WTC11 (cell line): ENCODE measurements around the gene CLEC2B. TPM values are rescaled to one million over a fixed set of nuclear protein-coding genes. Genes with fewer than 3 reads are reported as not detected.

Experiments used
- ATAC-seq: fragments of 200-7000 bp; cut with Tn5 transposase; 2 replicates; pipeline ENCODE4 v1.10.0; 2021; ENCODE audit warnings: mild to moderate bottlenecking, moderate library complexity
- CTCF ChIA-PET: fragments of 300-600 bp; sonication (Branson Sonifier 250); formaldehyde crosslinking; loops from one replicate; lab custom pipeline; 2021; ENCODE audit warnings: antibody characterized with exemption; lab: Charles Lee
- POLR2A ChIA-PET: fragments of 350-600 bp; sonication (Branson Sonifier 250); formaldehyde crosslinking; loops from one replicate; lab custom pipeline; 2021; ENCODE audit warnings: antibody characterized with exemption; lab: Charles Lee
- DNase-seq: peaks from one replicate; pipeline ENCODE4 v3.0.0; 2021; ENCODE audit warnings: low spot score
- H3K27ac Mint-ChIP-seq: 2 replicates; pipeline ENCODE4 v1.8.0; 2021; ENCODE audit warnings: mixed read lengths
- H3K27me3 Mint-ChIP-seq: 2 replicates; pipeline ENCODE4 v1.8.0; 2021; ENCODE audit warnings: low read depth, mild to moderate bottlenecking, moderate library complexity, mixed read lengths
- H3K36me3 Mint-ChIP-seq: 2 replicates; pipeline ENCODE4 v1.8.0; 2021; ENCODE audit warnings: mixed read lengths
- H3K4me1 Mint-ChIP-seq: 2 replicates; pipeline ENCODE4 v1.8.0; 2022; ENCODE audit warnings: mixed read lengths
- H3K4me3 Mint-ChIP-seq: 2 replicates; pipeline ENCODE4 v1.8.0; 2021; ENCODE audit warnings: mild to moderate bottlenecking, moderate library complexity, mixed read lengths
- H3K9me3 Mint-ChIP-seq: 2 replicates; pipeline ENCODE4 v1.8.0; 2021; ENCODE audit warnings: mixed read lengths
- CDX4 ChIP-seq: fragments of 250-450 bp; sonication (Bioruptor Pico); IDR thresholded peaks from 2 replicates; pipeline ENCODE4 v1.9.0; 2021; ENCODE audit warnings: moderate library complexity, mild to moderate bottlenecking, inconsistent platforms, borderline replicate concordance
- EMX1 ChIP-seq: fragments of 250-450 bp; sonication (Bioruptor Pico); IDR thresholded peaks from 2 replicates; pipeline ENCODE4 v1.8.0; 2021; ENCODE audit warnings: mild to moderate bottlenecking
- ERG ChIP-seq: fragments of 250-450 bp; sonication (Bioruptor Pico); IDR thresholded peaks from 2 replicates; pipeline ENCODE4 v1.8.0; 2021; ENCODE audit warnings: mild to moderate bottlenecking
- ETV6 ChIP-seq: sonication (generic); formaldehyde crosslinking; IDR thresholded peaks from 2 replicates; pipeline ENCODE4 v1.8.1; 2022; ENCODE audit warnings: mild to moderate bottlenecking, missing genetic modification reagents
- FOXK1 ChIP-seq: sonication (generic); formaldehyde crosslinking; IDR thresholded peaks from 2 replicates; pipeline ENCODE4 v1.8.0; 2022; ENCODE audit warnings: mild to moderate bottlenecking, moderate library complexity, missing genetic modification reagents
- IRF2 ChIP-seq: sonication (generic); formaldehyde crosslinking; IDR thresholded peaks from 2 replicates; pipeline ENCODE4 v1.8.0; 2022; ENCODE audit warnings: low read depth, missing genetic modification reagents, borderline replicate concordance
- JUN ChIP-seq: sonication (generic); formaldehyde crosslinking; IDR thresholded peaks from 2 replicates; pipeline ENCODE4 v1.8.0; 2023; ENCODE audit warnings: mild to moderate bottlenecking, missing genetic modification reagents
- MAX ChIP-seq: sonication (generic); formaldehyde crosslinking; IDR thresholded peaks from 2 replicates; pipeline ENCODE4 v1.8.0; 2022; ENCODE audit warnings: mild to moderate bottlenecking, missing genetic modification reagents
- MXD4 ChIP-seq: fragments of 250-450 bp; sonication (Bioruptor Pico); IDR thresholded peaks from 2 replicates; pipeline ENCODE4 v1.8.0; 2021; ENCODE audit warnings: mild to moderate bottlenecking, moderate library complexity, borderline replicate concordance
- NFATC4 ChIP-seq: fragments of 250-450 bp; sonication (Bioruptor Pico); IDR thresholded peaks from 2 replicates; pipeline ENCODE4 v1.9.0; 2021; ENCODE audit warnings: mild to moderate bottlenecking
- NFYB ChIP-seq: sonication (generic); formaldehyde crosslinking; conservative IDR thresholded peaks from 2 replicates; pipeline ENCODE4 v1.8.0; 2022; ENCODE audit warnings: low read depth, missing genetic modification reagents
- NR2C2 ChIP-seq: sonication (generic); formaldehyde crosslinking; IDR thresholded peaks from 2 replicates; pipeline ENCODE4 v1.8.0; 2022; ENCODE audit warnings: mild to moderate bottlenecking, missing genetic modification reagents
- RELA ChIP-seq: sonication (generic); formaldehyde crosslinking; IDR thresholded peaks from 2 replicates; pipeline ENCODE4 v1.8.1; 2022; ENCODE audit warnings: missing genetic modification reagents, mild to moderate bottlenecking, borderline replicate concordance
- RORB ChIP-seq: fragments of 250-450 bp; sonication (Bioruptor Pico); IDR thresholded peaks from 2 replicates; pipeline ENCODE4 v1.9.0; 2021; ENCODE audit warnings: mild to moderate bottlenecking
- SMAD3 ChIP-seq: sonication (generic); formaldehyde crosslinking; IDR thresholded peaks from 2 replicates; pipeline ENCODE4 v1.8.0; 2022; ENCODE audit warnings: missing genetic modification reagents, mild to moderate bottlenecking, borderline replicate concordance
- SOX15 ChIP-seq: fragments of 250-450 bp; sonication (Bioruptor Pico); IDR thresholded peaks from 2 replicates; pipeline ENCODE4 v1.9.0; 2021; ENCODE audit warnings: mild to moderate bottlenecking
- SP1 ChIP-seq: sonication (generic); formaldehyde crosslinking; conservative IDR thresholded peaks from 2 replicates; pipeline ENCODE4 v1.8.1; 2022; ENCODE audit warnings: missing genetic modification reagents
- TCF7 ChIP-seq: sonication (generic); formaldehyde crosslinking; IDR thresholded peaks from 2 replicates; pipeline ENCODE4 v1.8.0; 2022; ENCODE audit warnings: mild to moderate bottlenecking, low read depth, missing genetic modification reagents, moderate library complexity
- TEAD4 ChIP-seq: sonication (generic); formaldehyde crosslinking; IDR thresholded peaks from 2 replicates; pipeline ENCODE4 v1.8.0; 2022; ENCODE audit warnings: mild to moderate bottlenecking, missing genetic modification reagents
- TP53 ChIP-seq: sonication (generic); formaldehyde crosslinking; IDR thresholded peaks from 2 replicates; pipeline ENCODE4 v1.8.1; 2023; ENCODE audit warnings: mild to moderate bottlenecking, missing genetic modification reagents
- ZBTB21 ChIP-seq: sonication (generic); formaldehyde crosslinking; IDR thresholded peaks from 2 replicates; pipeline ENCODE4 v1.8.1; 2023; ENCODE audit warnings: mild to moderate bottlenecking, missing genetic modification reagents, borderline replicate concordance
- ZNF121 ChIP-seq: sonication (generic); formaldehyde crosslinking; IDR thresholded peaks from 2 replicates; pipeline ENCODE4 v1.8.0; 2023; ENCODE audit warnings: missing genetic modification reagents
- ZNF263 ChIP-seq: sonication (generic); formaldehyde crosslinking; IDR thresholded peaks from 2 replicates; pipeline ENCODE4 v1.8.1; 2022; ENCODE audit warnings: low read depth, mild to moderate bottlenecking, moderate library complexity, missing genetic modification reagents
- ZNF416 ChIP-seq: fragments of 250-450 bp; sonication (Bioruptor Pico); IDR thresholded peaks from 2 replicates; pipeline ENCODE4 v1.9.0; 2021; ENCODE audit warnings: mild to moderate bottlenecking, inconsistent platforms
- ZSCAN18 ChIP-seq: fragments of 250-450 bp; sonication (Bioruptor Pico); IDR thresholded peaks from 2 replicates; pipeline ENCODE4 v2.1.2; 2022; ENCODE audit warnings: mild to moderate bottlenecking, moderate library complexity
- total RNA-seq: library from RNA; stranded (reverse); gene quantifications from 3 replicates; pipeline ENCODE4 v1.2.3, GENCODE V29; 2021
- TF ChIP-seq, protein P1 (sequence below): fragments of 250-450 bp; sonication (Bioruptor Pico); IDR thresholded peaks from 2 replicates; pipeline ENCODE4 v1.9.0; 2021; ENCODE audit warnings: mild to moderate bottlenecking
- TF ChIP-seq, protein P2 (sequence below): sonication (generic); formaldehyde crosslinking; IDR thresholded peaks from 2 replicates; pipeline ENCODE4 v1.8.0; 2022; ENCODE audit warnings: mild to moderate bottlenecking, missing genetic modification reagents
- TF ChIP-seq, protein P3 (sequence below): sonication (generic); formaldehyde crosslinking; IDR thresholded peaks from 2 replicates; pipeline ENCODE4 v1.8.0; 2022; ENCODE audit warnings: mild to moderate bottlenecking, missing genetic modification reagents
- TF ChIP-seq, protein P4 (sequence below): fragments of 200-600 bp; IDR thresholded peaks from 2 replicates; pipeline ENCODE4 v1.8.0; 2022; ENCODE audit warnings: antibody characterized with exemption

The CLEC2B gene
- total RNA-seq, 1 experiment from 2014 or later: 0.20 TPM

DNA sequence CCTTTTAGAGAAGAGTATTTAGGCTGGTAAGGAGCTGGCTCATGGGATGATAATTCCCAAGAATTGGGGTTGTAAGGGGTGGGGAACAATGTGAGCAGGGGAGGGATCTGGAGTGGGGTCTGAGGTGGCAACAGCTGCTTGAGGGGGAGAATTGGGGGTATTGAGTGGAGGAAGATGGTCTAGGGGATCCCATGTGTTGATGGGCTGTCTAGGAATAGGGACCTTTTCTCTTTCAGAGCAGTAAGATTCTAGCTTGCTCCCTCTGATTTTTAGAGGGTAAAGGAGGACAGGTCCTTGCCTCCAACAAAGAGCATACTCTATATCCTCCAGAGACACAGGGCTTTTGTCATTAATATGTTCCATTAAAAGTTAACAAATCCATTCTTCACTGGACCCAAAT lies 40.6 kb upstream of the CLEC2B start:
- ATAC-seq (no peak), DNase-seq (no peak)
- CTCF ChIA-PET: interaction anchor here (0.8 to 1.2 kb wide), 2 partner anchors 96 to 159 kb away, joined by 3 read pairs; no protein-coding TSS in a partner anchor
- H3K4me3 Mint-ChIP-seq: peak overlapping the region; percentile 76
- peaks cover 65% of the 10 kb centered on the region for H3K36me3 Mint-ChIP-seq
- POLR2A ChIA-PET: no interaction called here
- peaks cover 59% of the 10 kb centered on the region for H3K9me3 Mint-ChIP-seq
- peaks cover 8% of the 10 kb centered on the region for H3K27me3 Mint-ChIP-seq
- peaks cover 22% of the 10 kb centered on the region for H3K4me1 Mint-ChIP-seq
- TF ChIP-seq TP53 (CRISPR knock-in tag) (no peak), SMAD3 (CRISPR knock-in tag) (no peak), FOXK1 (CRISPR knock-in tag) (no peak), MXD4 (CRISPR knock-in tag) (no peak), RELA (no peak), ETV6 (no peak), ZSCAN18 (CRISPR knock-in tag) (no peak), ZNF121 (CRISPR knock-in tag) (no peak), ZBTB21 (CRISPR knock-in tag) (no peak), CDX4 (CRISPR knock-in tag) (no peak), SOX15 (CRISPR knock-in tag) (no peak)
- TF ChIP-seq, protein P1, sequence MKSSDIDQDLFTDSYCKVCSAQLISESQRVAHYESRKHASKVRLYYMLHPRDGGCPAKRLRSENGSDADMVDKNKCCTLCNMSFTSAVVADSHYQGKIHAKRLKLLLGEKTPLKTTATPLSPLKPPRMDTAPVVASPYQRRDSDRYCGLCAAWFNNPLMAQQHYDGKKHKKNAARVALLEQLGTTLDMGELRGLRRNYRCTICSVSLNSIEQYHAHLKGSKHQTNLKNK (CRISPR knock-in tag): no peak
- TF ChIP-seq, protein P2, sequence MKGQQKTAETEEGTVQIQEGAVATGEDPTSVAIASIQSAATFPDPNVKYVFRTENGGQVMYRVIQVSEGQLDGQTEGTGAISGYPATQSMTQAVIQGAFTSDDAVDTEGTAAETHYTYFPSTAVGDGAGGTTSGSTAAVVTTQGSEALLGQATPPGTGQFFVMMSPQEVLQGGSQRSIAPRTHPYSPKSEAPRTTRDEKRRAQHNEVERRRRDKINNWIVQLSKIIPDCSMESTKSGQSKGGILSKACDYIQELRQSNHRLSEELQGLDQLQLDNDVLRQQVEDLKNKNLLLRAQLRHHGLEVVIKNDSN (CRISPR knock-in tag): no peak
- TF ChIP-seq, protein P3, sequence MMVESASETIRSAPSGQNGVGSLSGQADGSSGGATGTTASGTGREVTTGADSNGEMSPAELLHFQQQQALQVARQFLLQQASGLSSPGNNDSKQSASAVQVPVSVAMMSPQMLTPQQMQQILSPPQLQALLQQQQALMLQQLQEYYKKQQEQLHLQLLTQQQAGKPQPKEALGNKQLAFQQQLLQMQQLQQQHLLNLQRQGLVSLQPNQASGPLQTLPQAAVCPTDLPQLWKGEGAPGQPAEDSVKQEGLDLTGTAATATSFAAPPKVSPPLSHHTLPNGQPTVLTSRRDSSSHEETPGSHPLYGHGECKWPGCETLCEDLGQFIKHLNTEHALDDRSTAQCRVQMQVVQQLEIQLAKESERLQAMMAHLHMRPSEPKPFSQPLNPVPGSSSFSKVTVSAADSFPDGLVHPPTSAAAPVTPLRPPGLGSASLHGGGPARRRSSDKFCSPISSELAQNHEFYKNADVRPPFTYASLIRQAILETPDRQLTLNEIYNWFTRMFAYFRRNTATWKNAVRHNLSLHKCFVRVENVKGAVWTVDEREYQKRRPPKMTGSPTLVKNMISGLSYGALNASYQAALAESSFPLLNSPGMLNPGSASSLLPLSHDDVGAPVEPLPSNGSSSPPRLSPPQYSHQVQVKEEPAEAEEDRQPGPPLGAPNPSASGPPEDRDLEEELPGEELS (CRISPR knock-in tag): no peak
- peak overlapping the region; percentile 68 for H3K27ac Mint-ChIP-seq

DNA sequence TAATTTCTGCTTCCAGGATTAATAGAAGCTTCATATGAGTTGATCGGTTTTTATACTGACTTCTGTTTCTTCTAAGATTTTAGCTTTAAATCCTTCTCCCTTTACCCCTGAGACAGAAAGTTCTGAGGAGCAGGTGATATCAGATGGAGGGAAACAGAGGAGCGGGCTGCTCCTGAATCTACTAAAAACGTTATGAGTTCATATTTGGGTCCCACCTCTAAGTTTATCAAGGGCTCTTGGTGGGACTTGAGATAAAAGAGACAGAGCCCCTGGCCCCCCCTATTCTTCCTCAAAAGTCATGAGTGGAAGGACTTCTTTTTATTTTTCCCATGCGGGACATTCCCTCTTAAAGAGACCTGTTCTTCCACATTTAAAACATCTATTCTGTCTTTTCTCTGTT lies 39.2 kb upstream of the CLEC2B start:
- Mint-ChIP-seq H3K4me3 (peak overlapping the region; percentile 76), H3K27ac (no peak overlapping the region), H3K4me1 (peaks cover 22% of the 10 kb centered on the region), H3K36me3 (peaks cover 74% of the 10 kb centered on the region), H3K9me3 (peaks cover 71% of the 10 kb centered on the region), H3K27me3 (peaks cover 8% of the 10 kb centered on the region)
- ChIA-PET CTCF (interaction anchor here (0.9 kb wide), 1 partner anchor 94 kb away, joined by 3 read pairs; no protein-coding TSS in a partner anchor), POLR2A (no interaction called here)
- no peak for DNase-seq
- no peak for ATAC-seq
- TF ChIP-seq, protein P1 (CRISPR knock-in tag): no peak
- TF ChIP-seq ERG (CRISPR knock-in tag) (no peak), ZNF416 (CRISPR knock-in tag) (no peak), RORB (CRISPR knock-in tag) (no peak), MAX (no peak), NR2C2 (CRISPR knock-in tag) (no peak), JUN (CRISPR knock-in tag) (no peak), ZNF263 (no peak), NFYB (no peak), NFATC4 (CRISPR knock-in tag) (no peak), SP1 (CRISPR knock-in tag) (no peak), EMX1 (CRISPR knock-in tag) (no peak), TCF7 (CRISPR knock-in tag) (no peak), IRF2 (CRISPR knock-in tag) (no peak), TEAD4 (no peak)
- TF ChIP-seq, protein P4, sequence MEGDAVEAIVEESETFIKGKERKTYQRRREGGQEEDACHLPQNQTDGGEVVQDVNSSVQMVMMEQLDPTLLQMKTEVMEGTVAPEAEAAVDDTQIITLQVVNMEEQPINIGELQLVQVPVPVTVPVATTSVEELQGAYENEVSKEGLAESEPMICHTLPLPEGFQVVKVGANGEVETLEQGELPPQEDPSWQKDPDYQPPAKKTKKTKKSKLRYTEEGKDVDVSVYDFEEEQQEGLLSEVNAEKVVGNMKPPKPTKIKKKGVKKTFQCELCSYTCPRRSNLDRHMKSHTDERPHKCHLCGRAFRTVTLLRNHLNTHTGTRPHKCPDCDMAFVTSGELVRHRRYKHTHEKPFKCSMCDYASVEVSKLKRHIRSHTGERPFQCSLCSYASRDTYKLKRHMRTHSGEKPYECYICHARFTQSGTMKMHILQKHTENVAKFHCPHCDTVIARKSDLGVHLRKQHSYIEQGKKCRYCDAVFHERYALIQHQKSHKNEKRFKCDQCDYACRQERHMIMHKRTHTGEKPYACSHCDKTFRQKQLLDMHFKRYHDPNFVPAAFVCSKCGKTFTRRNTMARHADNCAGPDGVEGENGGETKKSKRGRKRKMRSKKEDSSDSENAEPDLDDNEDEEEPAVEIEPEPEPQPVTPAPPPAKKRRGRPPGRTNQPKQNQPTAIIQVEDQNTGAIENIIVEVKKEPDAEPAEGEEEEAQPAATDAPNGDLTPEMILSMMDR: no peak
